ENCODE data around the gene RAB11B.

Gene RAB11B

GRCh38 chr19:8361921-8362793, 28.0 kb upstream of the RAB11B start:
- H3K36me3 ChIP-seq (ENCODE audit: control insufficient read depth in 4 of 4, insufficient read depth in 4 of 4, low read length in 3 of 4): no peaks in the 10 kb centered on the region
- 33% methylated on average over 5 of the region's 12 CpGs for WGBS (ENCODE audit: insufficient coverage)
- peaks cover 0 to 25% (median 17%) of the 10 kb centered on the region in 4 experiments for H3K4me1 ChIP-seq (ENCODE audit: control extremely low read depth in 1 of 4, control insufficient read depth in 4 of 4, insufficient read depth in 4 of 4, low read length in 3 of 4)
- peaks cover 0 to 50% (median 14%) of the 10 kb centered on the region in 5 experiments for H3K27me3 ChIP-seq (replicated peaks in 2 of 5; ENCODE audit: control insufficient read depth in 4 of 5, insufficient read depth in 5 of 5, low read length in 4 of 5)
- H3K9me3 ChIP-seq (ENCODE audit: control extremely low read depth in 1 of 5, control insufficient read depth in 4 of 5, insufficient read depth in 2 of 5, low read depth in 1 of 5, low read length in 4 of 5): no peaks in the 10 kb centered on the region
- H3K4me3 ChIP-seq (ENCODE audit: control insufficient read depth in 1 of 7, extremely low read depth in 1 of 7, insufficient read depth in 4 of 7, low read depth in 2 of 7, low read length in 6 of 7): no peak overlapping the region
- CTCF ChIA-PET: interaction anchor here (0.6 to 3.4 kb wide), 5 partner anchors 7 to 1603 kb away, joined by 3 to 21 read pairs (median 5); no protein-coding TSS in a partner anchor
- H3K27ac ChIP-seq (ENCODE audit: insufficient read depth in 1 of 2, low read depth in 1 of 2, low read length in 2 of 2, poor library complexity in 1 of 2, severe bottlenecking in 2 of 2): no peak overlapping the region
- POLR2A ChIA-PET: no interaction called here
- DNase-seq: peak; percentile 39 to 54 (median 54)

GRCh38 chr19:8363803-8364771, 26.1 kb upstream of the RAB11B start, which contains the start of gene ANGPTL4:
TSS of gene ANGPTL4 (plus strand) at chr19:8364155. CDS start at chr19:8364322, 167 bp downstream.
- ChIA-PET CTCF (interaction anchor here (3.4 kb wide), 1 partner anchor 9 kb away, joined by 21 read pairs; no protein-coding TSS in a partner anchor), POLR2A (interaction anchor here (0.6 kb wide), 1 partner anchor 71 kb away, joined by 3 read pairs; no protein-coding TSS in a partner anchor)
- Histone ChIP-seq H3K4me1 (ENCODE audit: control extremely low read depth in 1 of 4, control insufficient read depth in 4 of 4, insufficient read depth in 4 of 4, low read length in 3 of 4) (peaks cover 0 to 37% (median 26%) of the 10 kb centered on the region in 4 experiments), H3K9me3 (ENCODE audit: control extremely low read depth in 1 of 5, control insufficient read depth in 4 of 5, insufficient read depth in 2 of 5, low read depth in 1 of 5, low read length in 4 of 5) (no peaks in the 10 kb centered on the region), H3K27me3 (replicated peaks in 2 of 5; ENCODE audit: control insufficient read depth in 4 of 5, insufficient read depth in 5 of 5, low read length in 4 of 5) (peaks cover 0 to 62% (median 21%) of the 10 kb centered on the region in 5 experiments), H3K27ac (ENCODE audit: insufficient read depth in 1 of 2, low read depth in 1 of 2, low read length in 2 of 2, poor library complexity in 1 of 2, severe bottlenecking in 2 of 2) (no peak within 1 kb of the TSS), H3K4me3 (ENCODE audit: control insufficient read depth in 1 of 7, extremely low read depth in 1 of 7, insufficient read depth in 4 of 7, low read depth in 2 of 7, low read length in 6 of 7) (peak within 1 kb of the TSS in 5 of 7 experiments; percentile 25 to 71 (median 48)), H3K36me3 (ENCODE audit: control insufficient read depth in 4 of 4, insufficient read depth in 4 of 4, low read length in 3 of 4) (no peaks in the 10 kb centered on the region)
- peak in 2 of 3 donors; percentile 50 to 61 for DNase-seq
- WGBS (ENCODE audit: insufficient coverage): 1% methylated on average over 68 of the region's 81 CpGs

- Histone ChIP-seq H3K4me3 (ENCODE audit: control insufficient read depth in 1 of 7, extremely low read depth in 1 of 7, insufficient read depth in 4 of 7, low read depth in 2 of 7, low read length in 6 of 7) (no peak overlapping the region), H3K36me3 (ENCODE audit: control insufficient read depth in 4 of 4, insufficient read depth in 4 of 4, low read length in 3 of 4) (no peaks in the 10 kb centered on the region), H3K9me3 (ENCODE audit: control extremely low read depth in 1 of 5, control insufficient read depth in 4 of 5, insufficient read depth in 2 of 5, low read depth in 1 of 5, low read length in 4 of 5) (no peaks in the 10 kb centered on the region), H3K4me1 (ENCODE audit: control extremely low read depth in 1 of 4, control insufficient read depth in 4 of 4, insufficient read depth in 4 of 4, low read length in 3 of 4) (peaks cover 0 to 42% (median 30%) of the 10 kb centered on the region in 4 experiments), H3K27ac (ENCODE audit: insufficient read depth in 1 of 2, low read depth in 1 of 2, low read length in 2 of 2, poor library complexity in 1 of 2, severe bottlenecking in 2 of 2) (no peak overlapping the region), H3K27me3 (replicated peaks in 2 of 5; ENCODE audit: control insufficient read depth in 4 of 5, insufficient read depth in 5 of 5, low read length in 4 of 5) (peaks cover 0 to 62% (median 21%) of the 10 kb centered on the region in 5 experiments)
- no peak for DNase-seq
- CTCF ChIA-PET: interaction anchor here (3.4 kb wide), 1 partner anchor 11 kb away, joined by 21 read pairs; no protein-coding TSS in a partner anchor
- POLR2A ChIA-PET: interaction anchor here (1.6 kb wide), 1 partner anchor 24 kb away, joined by 4 read pairs; the partner anchor contains the start of gene RAB11B
- 99% methylated on average over 11 of the region's 11 CpGs for WGBS (ENCODE audit: insufficient coverage)
Observed at GRCh38 chr19:8366121-8366581, 24.0 kb upstream of the RAB11B start.

- Histone ChIP-seq H3K9me3 (ENCODE audit: control extremely low read depth in 1 of 5, control insufficient read depth in 4 of 5, insufficient read depth in 2 of 5, low read depth in 1 of 5, low read length in 4 of 5) (no peaks in the 10 kb centered on the region), H3K27me3 (replicated peaks in 2 of 5; ENCODE audit: control insufficient read depth in 4 of 5, insufficient read depth in 5 of 5, low read length in 4 of 5) (peaks cover 0 to 59% (median 21%) of the 10 kb centered on the region in 5 experiments), H3K36me3 (ENCODE audit: control insufficient read depth in 4 of 4, insufficient read depth in 4 of 4, low read length in 3 of 4) (no peaks in the 10 kb centered on the region), H3K4me3 (ENCODE audit: control insufficient read depth in 1 of 7, extremely low read depth in 1 of 7, insufficient read depth in 4 of 7, low read depth in 2 of 7, low read length in 6 of 7) (no peak overlapping the region), H3K4me1 (ENCODE audit: control extremely low read depth in 1 of 4, control insufficient read depth in 4 of 4, insufficient read depth in 4 of 4, low read length in 3 of 4) (peaks cover 0 to 45% (median 33%) of the 10 kb centered on the region in 4 experiments), H3K27ac (ENCODE audit: insufficient read depth in 1 of 2, low read depth in 1 of 2, low read length in 2 of 2, poor library complexity in 1 of 2, severe bottlenecking in 2 of 2) (no peak overlapping the region)
- 82% methylated on average over 8 of the region's 13 CpGs for WGBS (ENCODE audit: insufficient coverage)
- ChIA-PET CTCF (interaction anchor here (1.6 kb wide), 1 partner anchor 13 kb away, joined by 7 read pairs; no protein-coding TSS in a partner anchor), POLR2A (interaction anchor here (1.6 kb wide), 1 partner anchor 23 kb away, joined by 4 read pairs; the partner anchor contains the start of gene RAB11B)
- DNase-seq: no peak
Observed at GRCh38 chr19:8366961-8367326, 23.2 kb upstream of the RAB11B start.

GRCh38 chr19:8367327-8368001, 22.7 kb upstream of the RAB11B start:
- Histone ChIP-seq H3K9me3 (ENCODE audit: control extremely low read depth in 1 of 5, control insufficient read depth in 4 of 5, insufficient read depth in 2 of 5, low read depth in 1 of 5, low read length in 4 of 5) (no peaks in the 10 kb centered on the region), H3K27ac (ENCODE audit: insufficient read depth in 1 of 2, low read depth in 1 of 2, low read length in 2 of 2, poor library complexity in 1 of 2, severe bottlenecking in 2 of 2) (no peak overlapping the region), H3K27me3 (replicated peaks in 2 of 5; ENCODE audit: control insufficient read depth in 4 of 5, insufficient read depth in 5 of 5, low read length in 4 of 5) (peaks cover 0 to 54% (median 21%) of the 10 kb centered on the region in 5 experiments), H3K4me1 (ENCODE audit: control extremely low read depth in 1 of 4, control insufficient read depth in 4 of 4, insufficient read depth in 4 of 4, low read length in 3 of 4) (peaks cover 0 to 41% (median 31%) of the 10 kb centered on the region in 4 experiments), H3K4me3 (ENCODE audit: control insufficient read depth in 1 of 7, extremely low read depth in 1 of 7, insufficient read depth in 4 of 7, low read depth in 2 of 7, low read length in 6 of 7) (peak overlapping the region in 2 of 7 experiments; percentile 1 to 28), H3K36me3 (ENCODE audit: control insufficient read depth in 4 of 4, insufficient read depth in 4 of 4, low read length in 3 of 4) (no peaks in the 10 kb centered on the region)
- POLR2A ChIA-PET: interaction anchor here (1.6 kb wide), 1 partner anchor 22 kb away, joined by 4 read pairs; the partner anchor contains the start of gene RAB11B
- no peak for DNase-seq
- CTCF ChIA-PET: interaction anchor here (0.7 to 1.6 kb wide), 3 partner anchors 10 to 77 kb away, joined by 3 to 7 read pairs (median 3); partner anchors contain the start of gene HNRNPM
- 27% methylated on average over 18 of the region's 23 CpGs for WGBS (ENCODE audit: insufficient coverage)

Data from common myeloid progenitor, CD34-positive (primary cell).